ENCODE results near the gene ZNF324. TPM values are rescaled to one million over a fixed set of nuclear protein-coding genes. Genes with fewer than 3 reads are reported as not detected.

Gene ZNF324
- total and polyA plus RNA-seq, 2 of the 13 experiments (the other 11 are each of a cell fraction or from before 2014, with no cell fraction given): 1.1 to 4.7 TPM

DNA sequence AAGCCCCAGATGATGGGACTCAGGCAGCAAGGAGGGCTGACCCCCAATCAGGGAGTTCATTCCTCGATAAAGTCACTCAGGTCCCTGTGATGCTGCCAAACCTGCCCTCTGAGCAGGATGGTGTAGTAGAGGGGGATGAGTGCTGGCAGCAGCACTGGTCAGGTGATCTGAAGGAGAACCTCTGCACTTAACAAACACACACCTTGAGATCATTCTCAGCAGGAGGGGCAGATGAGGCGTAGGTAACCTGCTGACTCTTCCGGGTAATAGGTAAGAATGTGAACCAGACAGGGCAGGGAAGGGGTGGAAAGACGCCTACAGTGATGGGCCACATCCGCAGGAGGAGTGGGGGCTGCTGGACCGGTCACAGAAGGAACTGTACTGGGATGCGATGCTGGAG lies 12.4 kb downstream of the ZNF324 start:
- Histone ChIP-seq H3K4me3 (replicated peaks in 1 of 3; ENCODE audit: insufficient read depth in 1 of 3, low read depth in 2 of 3, low read length in 3 of 3) (no peak overlapping the region), H4K20me1 (ENCODE audit: insufficient read depth, low read length) (no peaks in the 10 kb centered on the region), H3K27ac (ENCODE audit: extremely low read length, insufficient read depth, low read length) (no peak overlapping the region), H3K27me3 (ENCODE audit: control insufficient read depth in 1 of 2, insufficient read depth in 2 of 2, low read length in 2 of 2) (no peaks in the 10 kb centered on the region; a peak in 1 of 5 replicates), H2AFZ (ENCODE audit: low read length) (no peak overlapping the region), H3K4me1 (ENCODE audit: insufficient read depth, low read length) (peaks cover 20% of the 10 kb centered on the region), H3K9ac (ENCODE audit: insufficient read depth, low read depth, low read length) (no peak overlapping the region), H3K36me3 (replicated peaks in 1 of 2; ENCODE audit: control insufficient read depth in 1 of 2, insufficient read depth in 2 of 2, low read length in 2 of 2) (peaks cover 1 to 18% of the 10 kb centered on the region in 2 experiments; a peak in 2 of 5 replicates), H3K4me2 (ENCODE audit: low read depth, low read length) (no peak overlapping the region), H3K79me2 (ENCODE audit: insufficient read depth, low read length) (no peaks in the 10 kb centered on the region), H3K9me3 (ENCODE audit: low read length) (no peaks in the 10 kb centered on the region)
- ATAC-seq: no peak
- CTCF ChIA-PET (ENCODE audit: low intra/inter-chr PET ratio, low total read pairs): no interaction called here
- intact Hi-C loops (cut with micrococcal nuclease; ENCODE audit: unreplicated experiment) (no loop called here), in situ Hi-C loops (cut with HindIII; ENCODE audit: extremely low pct_ligation_motif_present, low pct_unique_long_range_greater_than_20kb) (no loop called here)
- TF ChIP-seq TRIM24 (CRISPR knock-in tag; IDR thresholded peaks at IDR 0.05): no peak
- POLR2A ChIA-PET: interaction anchor here (1.1 kb wide), 1 partner anchor 40 kb away, joined by 3 read pairs; the partner anchor contains the start of gene ZBTB45
- BruUV-seq (replicated peaks): no TSS peak
- FAIRE-seq: no peak
- 99% methylated on average over 7 of the region's 7 CpGs for WGBS (ENCODE audit: low lambda C conversion rate)
- DNase-seq (ENCODE audit: low spot score): no peak

DNA sequence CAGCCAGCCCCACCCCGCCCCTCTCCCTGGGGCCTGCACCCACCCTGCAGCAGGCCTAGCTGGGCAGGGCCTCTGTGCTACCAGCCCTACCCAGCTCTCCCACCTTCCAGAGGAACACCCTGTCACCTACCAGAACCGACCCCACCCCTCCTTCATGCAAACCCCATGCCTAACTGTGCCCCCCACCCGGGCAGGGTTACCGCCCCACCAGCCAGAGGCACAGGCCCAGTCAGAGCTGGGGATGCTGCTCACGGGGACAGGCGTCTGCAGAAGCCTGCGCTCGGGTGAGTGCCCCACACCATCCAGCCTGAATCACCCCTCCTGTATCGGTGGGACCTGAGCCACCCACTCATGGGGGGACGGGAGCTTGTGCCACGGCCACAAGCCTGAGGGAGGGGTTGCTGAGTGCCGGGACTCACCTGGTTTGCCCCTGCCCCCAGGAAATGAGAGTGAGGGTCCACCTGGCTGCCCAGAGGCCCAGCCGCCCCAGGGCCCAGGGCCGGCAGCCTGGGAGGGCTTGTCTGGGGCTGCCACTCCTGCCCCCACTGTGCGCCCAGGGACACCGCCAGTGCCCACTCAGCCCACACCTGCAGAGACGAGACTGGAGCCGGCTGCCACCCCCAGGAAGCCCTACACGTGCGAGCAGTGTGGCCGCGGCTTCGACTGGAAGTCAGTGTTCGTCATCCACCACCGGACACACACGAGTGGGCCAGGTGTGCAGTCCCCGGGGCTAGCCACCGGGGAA lies 13.0 kb downstream of the ZNF324 start:
- TF ChIP-seq ZNF264 (CRISPR knock-in tag; IDR thresholded peaks at IDR 0.05) (no peak), AGO2 (optimal IDR thresholded peaks at IDR 0.05; ENCODE audit: low read depth, low read length) (peak; percentile 85)
- H3K36me3 ChIP-seq (replicated peaks in 1 of 2; ENCODE audit: control insufficient read depth in 1 of 2, insufficient read depth in 2 of 2, low read length in 2 of 2): peaks cover 1 to 18% of the 10 kb centered on the region in 2 experiments; a peak in 2 of 5 replicates
- WGBS (ENCODE audit: low lambda C conversion rate): 100% methylated on average over 1 of the region's 28 CpGs
- no peak for FAIRE-seq
- H3K4me1 ChIP-seq (ENCODE audit: insufficient read depth, low read length): peaks cover 16% of the 10 kb centered on the region
- in situ Hi-C loops (cut with HindIII; ENCODE audit: extremely low pct_ligation_motif_present, low pct_unique_long_range_greater_than_20kb): no loop called here
- H3K27ac ChIP-seq (ENCODE audit: extremely low read length, insufficient read depth, low read length): no peak overlapping the region
- no peaks in the 10 kb centered on the region for H4K20me1 ChIP-seq (ENCODE audit: insufficient read depth, low read length)
- ChIA-PET POLR2A (no interaction called here), CTCF (ENCODE audit: low intra/inter-chr PET ratio, low total read pairs) (no interaction called here)
- no peaks in the 10 kb centered on the region for H3K79me2 ChIP-seq (ENCODE audit: insufficient read depth, low read length)
- no TSS peak for BruUV-seq (replicated peaks)
- no peaks in the 10 kb centered on the region for H3K9me3 ChIP-seq (ENCODE audit: low read length)
- H3K4me3 ChIP-seq (replicated peaks in 1 of 3; ENCODE audit: insufficient read depth in 1 of 3, low read depth in 2 of 3, low read length in 3 of 3): no peak overlapping the region
- no peak overlapping the region for H3K4me2 ChIP-seq (ENCODE audit: low read depth, low read length)
- ATAC-seq: no peak
- H3K27me3 ChIP-seq (ENCODE audit: control insufficient read depth in 1 of 2, insufficient read depth in 2 of 2, low read length in 2 of 2): no peaks in the 10 kb centered on the region; a peak in 1 of 5 replicates
- intact Hi-C loops (cut with micrococcal nuclease; ENCODE audit: unreplicated experiment): no loop called here
- H2AFZ ChIP-seq (ENCODE audit: low read length): no peak overlapping the region
- no peak overlapping the region for H3K9ac ChIP-seq (ENCODE audit: insufficient read depth, low read depth, low read length)
- DNase-seq (ENCODE audit: low spot score): no peak
